Measurements from ENCODE around the gene AGMO.

- TF ChIP-seq POLR2AphosphoS5 (IDR thresholded peaks at IDR 0.05; ENCODE audit: low read depth) (no peak), CTCF (conservative IDR thresholded peaks at IDR 0.05; ENCODE audit: low read depth in 2 of 2) (no peak), EZH2 (IDR thresholded peaks at IDR 0.05; ENCODE audit: low read depth, unreplicated experiment) (no peak), CREB1 (CRISPR knock-in tag; IDR thresholded peaks at IDR 0.05; ENCODE audit: low read depth) (no peak), EZH2phosphoT487 (IDR thresholded peaks at IDR 0.05; ENCODE audit: unreplicated experiment) (no peak), REST (IDR thresholded peaks at IDR 0.05; ENCODE audit: unreplicated experiment) (no peak), ETS1 (IDR thresholded peaks at IDR 0.05) (no peak), JUNB (IDR thresholded peaks at IDR 0.05; ENCODE audit: unreplicated experiment) (no peak), ZNF331 (CRISPR knock-in tag; IDR thresholded peaks at IDR 0.05; ENCODE audit: low read depth) (no peak), ZNF114 (CRISPR knock-in tag; IDR thresholded peaks at IDR 0.05) (no peak), ZNF462 (CRISPR knock-in tag; IDR thresholded peaks at IDR 0.05) (no peak), NANOG (IDR thresholded peaks at IDR 0.05; ENCODE audit: borderline replicate concordance) (no peak)
These were observed 70.5 kb downstream of the AGMO start for GRCh38 chr7:15491361-15491760.
